ENCODE results near the gene ATP8A2.

ATP8A2 gene

GRCh38 chr13:25887962-25888655, 516.3 kb downstream of the ATP8A2 start:
- Histone ChIP-seq H3K4me1 (ENCODE audit: control insufficient read depth, insufficient read depth, low read length, poor library complexity, severe bottlenecking) (peaks cover 3% of the 10 kb centered on the region), H3K36me3 (ENCODE audit: control insufficient read depth, insufficient read depth, low read length) (no peaks in the 10 kb centered on the region), H3K27ac (ENCODE audit: low read depth, low read length, severe bottlenecking) (no peak overlapping the region), H3K9me3 (ENCODE audit: control insufficient read depth, low read length) (no peaks in the 10 kb centered on the region), H3K4me3 (ENCODE audit: extremely low read depth, insufficient read depth, low read length, poor library complexity, severe bottlenecking) (no peak overlapping the region)
- 90 to 100% methylated on average over 3 of the region's 8 CpGs for WGBS, 2 experiments (ENCODE audit: insufficient coverage in 2 of 2)

GRCh38 chr13:25890671-25891212, 519.0 kb downstream of the ATP8A2 start:
- Histone ChIP-seq H3K27ac (ENCODE audit: low read depth, low read length, severe bottlenecking) (no peak overlapping the region), H3K9me3 (ENCODE audit: control insufficient read depth, low read length) (no peaks in the 10 kb centered on the region), H3K4me1 (ENCODE audit: control insufficient read depth, insufficient read depth, low read length, poor library complexity, severe bottlenecking) (peaks cover 3% of the 10 kb centered on the region), H3K36me3 (ENCODE audit: control insufficient read depth, insufficient read depth, low read length) (no peaks in the 10 kb centered on the region), H3K4me3 (ENCODE audit: extremely low read depth, insufficient read depth, low read length, poor library complexity, severe bottlenecking) (no peak overlapping the region)
- WGBS, 2 experiments (ENCODE audit: insufficient coverage in 2 of 2): 87% methylated on average over 2 to 3 of the region's 4 CpGs

- H3K9me3 ChIP-seq (ENCODE audit: control insufficient read depth, low read length): peaks cover 8% of the 10 kb centered on the region
- H3K4me1 ChIP-seq (ENCODE audit: control insufficient read depth, insufficient read depth, low read length, poor library complexity, severe bottlenecking): peaks cover 14% of the 10 kb centered on the region
- no peak overlapping the region for H3K27ac ChIP-seq (ENCODE audit: low read depth, low read length, severe bottlenecking)
- WGBS, 2 experiments (ENCODE audit: insufficient coverage in 2 of 2): 90% methylated on average over 6 to 7 of the region's 7 CpGs
- H3K36me3 ChIP-seq (ENCODE audit: control insufficient read depth, insufficient read depth, low read length): no peaks in the 10 kb centered on the region
- no peak overlapping the region for H3K4me3 ChIP-seq (ENCODE audit: extremely low read depth, insufficient read depth, low read length, poor library complexity, severe bottlenecking)
Measured at GRCh38 chr13:25898991-25899390, 527.2 kb downstream of the ATP8A2 start.

- Histone ChIP-seq H3K4me3 (ENCODE audit: extremely low read depth, insufficient read depth, low read length, poor library complexity, severe bottlenecking) (no peak overlapping the region), H3K4me1 (ENCODE audit: control insufficient read depth, insufficient read depth, low read length, poor library complexity, severe bottlenecking) (peaks cover 14% of the 10 kb centered on the region), H3K27ac (ENCODE audit: low read depth, low read length, severe bottlenecking) (no peak overlapping the region), H3K36me3 (ENCODE audit: control insufficient read depth, insufficient read depth, low read length) (no peaks in the 10 kb centered on the region), H3K9me3 (ENCODE audit: control insufficient read depth, low read length) (peaks cover 8% of the 10 kb centered on the region)
- 83 to 91% methylated on average over 6 of the region's 6 CpGs for WGBS, 2 experiments (ENCODE audit: insufficient coverage in 2 of 2)
Measured at GRCh38 chr13:25899464-25899863, 527.7 kb downstream of the ATP8A2 start.

GRCh38 chr13:25899952-25900351, 528.2 kb downstream of the ATP8A2 start:
- peaks cover 14% of the 10 kb centered on the region for H3K4me1 ChIP-seq (ENCODE audit: control insufficient read depth, insufficient read depth, low read length, poor library complexity, severe bottlenecking)
- H3K4me3 ChIP-seq (ENCODE audit: extremely low read depth, insufficient read depth, low read length, poor library complexity, severe bottlenecking): no peak overlapping the region
- 67% methylated on average over 1 of the region's 1 CpG; no CpG with 5 or more reads in 1 of the 2 experiments for WGBS, 2 experiments (ENCODE audit: insufficient coverage in 2 of 2)
- no peak overlapping the region for H3K27ac ChIP-seq (ENCODE audit: low read depth, low read length, severe bottlenecking)
- H3K36me3 ChIP-seq (ENCODE audit: control insufficient read depth, insufficient read depth, low read length): no peaks in the 10 kb centered on the region
- peaks cover 8% of the 10 kb centered on the region for H3K9me3 ChIP-seq (ENCODE audit: control insufficient read depth, low read length)

GRCh38 chr13:25901460-25902376, 529.9 kb downstream of the ATP8A2 start:
- Histone ChIP-seq H3K4me1 (ENCODE audit: control insufficient read depth, insufficient read depth, low read length, poor library complexity, severe bottlenecking) (peaks cover 19% of the 10 kb centered on the region), H3K36me3 (ENCODE audit: control insufficient read depth, insufficient read depth, low read length) (no peaks in the 10 kb centered on the region), H3K9me3 (ENCODE audit: control insufficient read depth, low read length) (peaks cover 8% of the 10 kb centered on the region), H3K4me3 (ENCODE audit: extremely low read depth, insufficient read depth, low read length, poor library complexity, severe bottlenecking) (no peak overlapping the region), H3K27ac (ENCODE audit: low read depth, low read length, severe bottlenecking) (peak overlapping the region; percentile 16)
- WGBS, 2 experiments (ENCODE audit: insufficient coverage in 2 of 2): 82 to 100% methylated on average over 1 to 3 of the region's 10 CpGs

GRCh38 chr13:25902455-25902854, 530.7 kb downstream of the ATP8A2 start:
- 90 to 93% methylated on average over 5 to 6 of the region's 6 CpGs for WGBS, 2 experiments (ENCODE audit: insufficient coverage in 2 of 2)
- H3K4me1 ChIP-seq (ENCODE audit: control insufficient read depth, insufficient read depth, low read length, poor library complexity, severe bottlenecking): peaks cover 19% of the 10 kb centered on the region
- H3K4me3 ChIP-seq (ENCODE audit: extremely low read depth, insufficient read depth, low read length, poor library complexity, severe bottlenecking): no peak overlapping the region
- peaks cover 8% of the 10 kb centered on the region for H3K9me3 ChIP-seq (ENCODE audit: control insufficient read depth, low read length)
- H3K36me3 ChIP-seq (ENCODE audit: control insufficient read depth, insufficient read depth, low read length): no peaks in the 10 kb centered on the region
- H3K27ac ChIP-seq (ENCODE audit: low read depth, low read length, severe bottlenecking): no peak overlapping the region

- no peak overlapping the region for H3K4me3 ChIP-seq (ENCODE audit: extremely low read depth, insufficient read depth, low read length, poor library complexity, severe bottlenecking)
- H3K9me3 ChIP-seq (ENCODE audit: control insufficient read depth, low read length): peaks cover 8% of the 10 kb centered on the region
- H3K36me3 ChIP-seq (ENCODE audit: control insufficient read depth, insufficient read depth, low read length): no peaks in the 10 kb centered on the region
- H3K4me1 ChIP-seq (ENCODE audit: control insufficient read depth, insufficient read depth, low read length, poor library complexity, severe bottlenecking): peaks cover 19% of the 10 kb centered on the region
- H3K27ac ChIP-seq (ENCODE audit: low read depth, low read length, severe bottlenecking): no peak overlapping the region
- WGBS, 2 experiments (ENCODE audit: insufficient coverage in 2 of 2): 87 to 91% methylated on average over 10 to 11 of the region's 11 CpGs
Measured at GRCh38 chr13:25902891-25903341, 531.1 kb downstream of the ATP8A2 start.

- Histone ChIP-seq H3K9me3 (ENCODE audit: control insufficient read depth, low read length) (no peaks in the 10 kb centered on the region), H3K4me3 (ENCODE audit: extremely low read depth, insufficient read depth, low read length, poor library complexity, severe bottlenecking) (no peak overlapping the region), H3K36me3 (ENCODE audit: control insufficient read depth, insufficient read depth, low read length) (no peaks in the 10 kb centered on the region), H3K4me1 (ENCODE audit: control insufficient read depth, insufficient read depth, low read length, poor library complexity, severe bottlenecking) (peaks cover 19% of the 10 kb centered on the region), H3K27ac (ENCODE audit: low read depth, low read length, severe bottlenecking) (no peak overlapping the region)
- 91 to 93% methylated on average over 7 to 8 of the region's 10 CpGs for WGBS, 2 experiments (ENCODE audit: insufficient coverage in 2 of 2)
Measured at GRCh38 chr13:25904830-25905229, 533.1 kb downstream of the ATP8A2 start.

- no peaks in the 10 kb centered on the region for H3K36me3 ChIP-seq (ENCODE audit: control insufficient read depth, insufficient read depth, low read length)
- WGBS, 2 experiments (ENCODE audit: insufficient coverage in 2 of 2): 76% methylated on average over 5 of the region's 5 CpGs
- H3K27ac ChIP-seq (ENCODE audit: low read depth, low read length, severe bottlenecking): no peak overlapping the region
- H3K4me3 ChIP-seq (ENCODE audit: extremely low read depth, insufficient read depth, low read length, poor library complexity, severe bottlenecking): no peak overlapping the region
- H3K4me1 ChIP-seq (ENCODE audit: control insufficient read depth, insufficient read depth, low read length, poor library complexity, severe bottlenecking): peaks cover 19% of the 10 kb centered on the region
- no peaks in the 10 kb centered on the region for H3K9me3 ChIP-seq (ENCODE audit: control insufficient read depth, low read length)
Measured at GRCh38 chr13:25905611-25906010, 533.8 kb downstream of the ATP8A2 start.

Data from mesodermal cell (in vitro differentiated cells).